Measurements from ENCODE around the gene CLASRP.

Gene CLASRP

GRCh38 chr19:45059258-45059965, 20.6 kb downstream of the CLASRP start:
- DNase-seq (ENCODE audit: low read depth, low spot score) = peak; percentile 64

GRCh38 chr19:45061965-45062364, 23.1 kb downstream of the CLASRP start:
- DNase-seq (ENCODE audit: low read depth, low spot score) = no peak

GRCh38 chr19:45063851-45064801, 25.3 kb downstream of the CLASRP start:
- DNase-seq (ENCODE audit: low read depth, low spot score) = no peak

DNA sequence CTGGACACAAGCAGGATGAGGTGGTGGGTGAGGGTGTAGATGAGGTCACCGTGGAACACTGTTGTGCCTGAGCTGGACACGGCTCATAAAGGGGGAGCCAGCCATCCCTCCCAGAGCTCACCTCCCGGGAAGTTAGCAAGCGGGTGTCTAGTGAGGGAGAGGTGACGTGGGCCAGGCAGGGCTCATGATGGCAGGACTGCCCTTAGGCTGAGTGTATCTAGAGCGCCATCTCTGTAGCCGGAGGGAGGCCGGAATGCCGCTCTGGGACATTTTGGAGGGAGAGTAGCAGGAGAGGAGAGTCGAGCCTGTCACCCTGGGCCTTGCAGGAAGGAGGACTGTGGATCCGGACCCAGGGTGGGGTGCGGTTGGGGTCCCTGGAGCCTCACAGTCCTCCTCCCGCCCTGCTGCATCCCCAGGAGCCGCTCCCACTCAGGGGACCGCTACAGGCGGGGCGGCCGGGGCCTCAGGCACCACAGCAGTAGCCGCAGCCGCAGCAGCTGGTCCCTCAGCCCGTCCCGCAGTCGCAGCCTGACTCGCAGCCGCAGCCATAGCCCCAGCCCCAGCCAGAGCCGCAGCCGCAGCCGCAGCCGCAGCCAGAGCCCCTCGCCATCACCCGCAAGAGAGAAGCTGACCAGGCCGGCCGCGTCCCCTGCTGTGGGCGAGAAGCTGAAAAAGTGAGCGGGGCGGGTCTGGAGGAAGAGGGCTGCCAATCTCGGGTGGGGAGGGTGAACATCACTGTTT, 28.2 kb downstream of the CLASRP start:
- DNase-seq (ENCODE audit: low read depth, low spot score) = no peak

DNA sequence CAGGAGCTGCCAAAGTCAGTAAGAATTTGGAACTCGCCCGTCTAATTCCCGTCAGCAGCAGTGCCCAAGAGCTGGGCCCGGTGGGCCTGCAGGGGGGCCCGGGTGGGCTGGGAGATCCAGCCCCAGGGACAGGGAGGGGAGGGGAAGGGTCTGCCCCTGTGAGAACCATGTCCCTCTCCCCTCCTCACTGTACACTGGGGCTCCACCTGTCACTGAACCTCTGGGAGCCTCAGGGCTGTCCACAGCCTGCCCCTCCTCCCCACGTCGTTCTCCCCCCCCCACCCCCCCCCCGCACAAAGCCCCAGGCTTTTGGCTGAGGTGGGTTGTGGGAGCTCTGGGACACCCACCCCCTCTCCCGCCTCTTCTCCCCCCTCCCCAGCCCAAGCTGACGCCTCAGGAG, 29.2 kb downstream of the CLASRP start:
- no peak for DNase-seq (ENCODE audit: low read depth, low spot score)

DNA sequence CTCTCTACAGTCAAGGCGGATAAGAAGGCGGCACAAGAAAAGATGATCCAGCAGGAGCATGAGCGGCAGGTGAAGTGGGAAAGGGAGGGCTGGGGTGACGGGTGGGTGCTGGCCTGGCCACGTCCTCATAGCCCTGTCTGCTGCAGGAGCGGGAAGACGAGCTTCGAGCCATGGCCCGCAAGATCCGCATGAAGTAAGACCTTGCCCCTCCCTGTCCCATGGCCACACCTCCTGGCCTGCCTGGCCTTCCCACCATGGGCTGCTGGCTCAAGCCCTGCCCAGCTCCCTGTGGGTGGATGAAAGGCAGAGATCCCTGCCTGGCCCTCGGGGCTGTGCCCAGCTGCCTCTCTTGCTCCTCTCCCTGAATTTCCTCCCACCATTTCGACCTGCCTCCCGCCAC, 30.2 kb downstream of the CLASRP start:
- no peak for DNase-seq (ENCODE audit: low read depth, low spot score)

- DNase-seq (ENCODE audit: low read depth, low spot score) = no peak
Observed at GRCh38 chr19:45070214-45070613, 31.4 kb downstream of the CLASRP start.

DNA sequence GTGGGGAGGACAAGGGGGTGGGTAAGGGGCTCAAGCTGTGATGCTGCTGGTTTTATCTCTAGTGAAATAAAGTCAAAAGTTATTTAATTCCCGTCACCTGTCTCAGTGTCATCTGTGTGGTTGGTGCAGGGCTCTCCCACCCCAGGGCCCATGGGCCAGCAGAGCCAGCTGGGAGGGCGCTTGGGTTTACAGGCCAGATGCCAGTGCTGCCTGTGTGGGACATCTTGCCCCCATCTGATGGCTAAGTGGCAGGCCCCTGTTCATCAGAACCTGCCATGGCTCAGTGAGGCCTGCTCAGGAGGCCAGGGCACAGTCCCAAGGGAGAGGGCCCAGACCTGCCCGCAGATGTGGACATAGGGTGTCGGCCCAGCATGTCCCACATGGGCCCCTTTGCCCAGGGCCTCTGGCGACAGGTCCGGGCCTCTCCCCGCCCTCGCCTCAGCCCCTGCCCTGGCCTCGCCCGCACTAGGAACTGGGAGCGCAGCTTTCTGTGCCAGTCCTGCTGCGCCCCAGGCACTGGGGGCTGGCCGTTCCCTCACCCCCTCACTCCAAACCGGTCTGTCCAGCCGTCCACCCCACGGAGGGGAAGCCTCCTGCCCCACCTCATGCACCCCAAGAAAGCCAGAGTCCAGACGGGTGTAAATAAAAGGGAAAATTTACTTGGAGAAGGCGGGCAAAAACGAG, 32.2 kb downstream of the CLASRP start:
- no peak for DNase-seq (ENCODE audit: low read depth, low spot score)

GRCh38 chr19:45071545-45071938, 32.7 kb downstream of the CLASRP start:
- no peak for DNase-seq (ENCODE audit: low read depth, low spot score)

- DNase-seq (ENCODE audit: low read depth, low spot score) = no peak
Observed at GRCh38 chr19:45071969-45072790, 33.3 kb downstream of the CLASRP start.

GRCh38 chr19:45074744-45075300, 36.0 kb downstream of the CLASRP start:
- no peak for DNase-seq (ENCODE audit: low read depth, low spot score)

DNA sequence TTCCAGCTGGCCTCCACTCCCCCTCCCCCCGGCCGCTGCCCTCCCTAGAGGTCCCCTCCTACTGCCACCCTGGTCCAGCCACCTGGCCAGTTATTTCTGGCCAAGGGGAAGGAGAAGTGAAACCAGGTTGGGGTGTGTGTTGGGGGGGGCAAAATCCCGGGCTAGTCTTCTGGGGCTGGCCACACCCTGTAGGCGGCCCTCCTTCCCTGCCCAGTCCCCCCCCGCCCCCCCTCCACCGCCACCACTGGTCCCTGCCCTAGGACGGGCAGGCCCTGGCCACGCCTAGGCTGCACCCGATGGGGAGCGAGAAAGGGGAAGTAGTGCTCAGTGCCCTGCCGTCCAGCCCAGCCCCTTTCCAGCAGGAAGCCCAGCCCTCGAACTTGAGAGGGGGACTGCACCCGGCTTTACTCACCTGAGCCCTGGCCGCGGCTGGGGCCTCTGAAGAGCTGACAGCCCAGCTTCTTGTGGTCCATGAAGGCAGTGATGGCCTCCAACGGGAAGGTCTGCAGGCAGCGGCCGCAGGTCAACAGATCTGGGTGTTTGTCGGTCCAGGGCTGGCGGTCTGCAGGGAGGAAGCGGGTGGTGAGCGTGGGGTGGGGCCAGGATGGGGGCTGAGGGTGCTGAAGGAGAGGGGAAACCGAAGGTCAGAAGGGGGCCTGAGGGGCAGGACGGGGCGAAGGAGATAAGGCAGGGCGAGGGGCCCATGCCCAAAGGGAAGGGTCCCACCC, 36.6 kb downstream of the CLASRP start:
- DNase-seq (ENCODE audit: low read depth, low spot score) = no peak

DNA sequence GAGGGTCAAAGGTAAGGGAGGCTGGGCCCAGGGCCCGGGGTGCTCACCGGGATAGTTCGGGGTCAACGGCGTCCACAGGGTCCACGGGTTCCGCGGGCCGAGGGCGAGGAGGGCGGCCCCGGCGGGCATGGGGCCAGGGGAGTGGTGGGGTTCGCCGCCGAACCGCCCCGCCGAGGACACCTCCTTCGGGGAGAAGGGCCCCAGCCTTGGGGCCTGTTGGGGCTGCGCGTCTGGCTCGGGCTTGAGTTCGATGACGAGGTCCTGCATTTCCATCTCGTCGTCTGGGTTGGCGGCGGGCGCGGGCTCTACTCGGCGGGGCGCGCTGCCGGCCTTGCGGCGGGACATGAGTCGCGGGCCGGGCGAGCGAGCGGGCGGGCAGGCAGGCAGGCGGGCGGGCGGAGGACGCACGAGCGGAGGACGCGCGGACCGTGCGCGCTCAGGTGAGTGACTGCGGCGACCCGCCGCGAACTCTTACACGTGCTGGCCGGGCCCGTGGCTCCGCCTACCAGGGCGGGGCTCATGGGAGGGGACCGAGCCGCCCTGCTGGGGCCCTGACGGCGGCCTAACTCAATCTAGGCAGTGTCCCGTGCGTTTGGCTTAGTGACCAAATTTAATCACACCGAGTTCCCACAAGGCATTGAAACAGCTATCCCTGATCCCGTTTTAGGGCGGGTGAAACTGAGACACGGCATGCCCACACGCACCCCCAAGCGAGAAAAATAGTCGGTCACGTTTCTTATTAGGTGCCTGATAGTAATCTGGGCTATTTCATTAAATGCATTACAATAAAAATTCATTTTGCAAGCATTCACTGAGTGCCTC, 37.4 kb downstream of the CLASRP start, which contains the start of gene ZNF296:
Gene ZNF296, minus strand, starts transcription at position 450 of the 822 bp plus-strand sequence. Its CDS starts 105 bp downstream, at position 345.
- peak; percentile 54 for DNase-seq (ENCODE audit: low read depth, low spot score)

DNA sequence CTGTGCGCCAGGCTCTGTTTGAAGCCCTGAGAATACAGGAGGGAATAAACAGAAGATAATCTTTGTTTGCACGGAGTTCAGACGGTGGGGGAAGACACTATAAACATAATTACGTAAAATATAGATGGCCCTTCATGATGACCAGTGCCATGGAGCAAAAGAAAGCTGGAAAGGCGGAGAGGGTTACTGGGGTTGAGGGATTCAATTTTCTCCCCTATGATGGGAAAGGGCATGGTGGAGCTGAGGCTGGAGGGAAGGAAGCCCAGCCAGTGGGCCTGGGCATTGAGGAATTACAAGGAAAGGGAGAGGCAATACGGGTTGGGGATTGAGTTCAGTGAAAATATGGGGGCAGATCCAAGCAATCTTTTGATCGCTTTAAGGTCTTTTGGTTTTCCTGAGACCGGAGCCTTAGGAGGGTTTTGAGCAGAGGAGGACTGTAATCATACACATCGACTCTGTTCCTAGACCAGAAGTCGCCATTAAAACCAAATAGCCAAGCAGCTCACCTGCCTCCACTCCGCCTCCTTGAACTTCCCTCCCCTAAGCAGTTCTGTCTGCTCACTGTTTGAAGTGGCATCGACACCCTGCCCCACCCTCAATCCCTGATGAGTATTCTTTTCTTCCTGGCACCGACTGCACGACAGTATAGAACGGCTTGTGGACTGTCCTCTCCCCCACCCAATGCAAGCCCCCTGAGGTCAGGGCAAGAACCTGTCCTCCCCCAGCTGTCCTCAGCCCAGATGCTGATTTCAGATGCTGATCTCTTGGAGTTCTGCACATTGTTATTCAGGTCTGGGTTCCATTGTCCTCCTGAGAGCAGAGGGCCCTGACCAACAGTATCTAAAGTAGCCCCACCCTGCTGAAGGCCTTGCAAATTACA, 38.2 kb downstream of the CLASRP start:
- DNase-seq (ENCODE audit: low read depth, low spot score) = no peak

DNA sequence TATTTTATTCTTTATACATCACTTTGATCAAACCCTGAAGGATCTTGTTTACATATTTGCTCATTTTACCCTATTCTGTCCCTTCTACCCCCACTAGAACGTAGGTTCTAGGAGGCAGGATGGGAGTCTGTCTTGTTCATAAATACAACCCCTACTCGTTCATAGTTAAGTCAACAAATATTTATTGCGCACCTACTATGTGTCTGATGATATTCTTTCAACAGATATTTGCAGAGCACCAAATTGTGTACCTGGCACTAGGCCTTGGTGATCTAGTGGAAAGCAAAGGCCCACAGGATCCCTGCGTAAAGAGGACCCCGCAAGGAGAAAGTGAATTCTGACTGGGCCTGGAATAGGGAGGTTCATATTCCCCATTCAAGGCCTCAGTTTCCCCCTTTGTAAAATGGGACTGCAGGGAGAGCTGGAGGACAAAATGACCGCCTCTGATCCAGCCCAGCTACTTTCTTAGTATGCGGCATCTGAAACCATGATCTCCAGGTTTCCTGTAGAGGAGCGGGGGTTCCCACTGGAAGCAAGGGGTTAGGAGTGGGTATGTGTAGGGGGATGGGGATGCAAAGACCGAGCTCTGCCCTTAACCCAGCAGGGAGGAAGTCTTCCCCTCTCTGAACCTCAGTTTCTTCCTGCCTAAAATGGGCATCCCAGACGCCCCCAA, 39.7 kb downstream of the CLASRP start:
- no peak for DNase-seq (ENCODE audit: low read depth, low spot score)

GRCh38 chr19:45079063-45079910, 40.4 kb downstream of the CLASRP start, which contains the start of gene GEMIN7:
Gene GEMIN7 (plus strand): TSS chr19:45079260. CDS start chr19:45090115, 10,855 bp downstream.
- DNase-seq (ENCODE audit: low read depth, low spot score) = peak; percentile 67
